ENCODE results near the gene SYCP2L. TPM values are rescaled to one million over a fixed set of nuclear protein-coding genes. Genes with fewer than 3 reads are reported as not detected.

SYCP2L gene
- total RNA-seq, 4 donors from 2014 or later: 0.47 to 3.3 (median 1.6) TPM

- no peak for TF ChIP-seq CTCF (IDR thresholded peaks at IDR 0.05)
- ATAC-seq (ENCODE audit: low FRiP score): no peak
- no peak for DNase-seq (ENCODE audit: low spot score)
These were observed 125.5 kb downstream of the SYCP2L start for GRCh38 chr6:11012295-11012754.

GRCh38 chr6:11012976-11013720, 126.3 kb downstream of the SYCP2L start:
- DNase-seq (ENCODE audit: low spot score): no peak
- no peak for TF ChIP-seq CTCF (IDR thresholded peaks at IDR 0.05)
- ATAC-seq (ENCODE audit: low FRiP score): no peak

GRCh38 chr6:11013721-11014070, 126.8 kb downstream of the SYCP2L start:
- no peak for TF ChIP-seq CTCF (IDR thresholded peaks at IDR 0.05)
- no peak for ATAC-seq (ENCODE audit: low FRiP score)
- DNase-seq (ENCODE audit: low spot score): no peak

GRCh38 chr6:11015102-11015501, 128.2 kb downstream of the SYCP2L start:
- no peak for TF ChIP-seq CTCF (IDR thresholded peaks at IDR 0.05)
- DNase-seq (ENCODE audit: low spot score) (no peak), ATAC-seq (ENCODE audit: low FRiP score) (no peak)

GRCh38 chr6:11016452-11016851, 129.6 kb downstream of the SYCP2L start:
- TF ChIP-seq CTCF (IDR thresholded peaks at IDR 0.05): no peak
- DNase-seq (ENCODE audit: low spot score) (no peak), ATAC-seq (ENCODE audit: low FRiP score) (no peak)

GRCh38 chr6:11017090-11017489, 130.2 kb downstream of the SYCP2L start:
- TF ChIP-seq CTCF (IDR thresholded peaks at IDR 0.05): no peak
- ATAC-seq (ENCODE audit: low FRiP score): no peak
- DNase-seq (ENCODE audit: low spot score): no peak

GRCh38 chr6:11018225-11018624, 131.4 kb downstream of the SYCP2L start:
- no peak for DNase-seq (ENCODE audit: low spot score)
- no peak for ATAC-seq (ENCODE audit: low FRiP score)
- no peak for TF ChIP-seq CTCF (IDR thresholded peaks at IDR 0.05)

Data from omental fat pad (tissue), 4 donors.